HG02759 (cell line): ENCODE data around the gene CTNNA2.
"Not testable (repeated sequence)": the region's sequence is repeated elsewhere in the genome, so short reads cannot be mapped to it uniquely, and the experiment has no call there.

Source experiments
- ATAC-seq: cut with Tn5 transposase; IDR thresholded peaks from one replicate; pipeline ENCODE4 v1.9.1; 2021; ENCODE audit warnings: mild to moderate bottlenecking, moderate library complexity; ENCODE audit not compliant: unreplicated experiment

CTNNA2 gene

DNA sequence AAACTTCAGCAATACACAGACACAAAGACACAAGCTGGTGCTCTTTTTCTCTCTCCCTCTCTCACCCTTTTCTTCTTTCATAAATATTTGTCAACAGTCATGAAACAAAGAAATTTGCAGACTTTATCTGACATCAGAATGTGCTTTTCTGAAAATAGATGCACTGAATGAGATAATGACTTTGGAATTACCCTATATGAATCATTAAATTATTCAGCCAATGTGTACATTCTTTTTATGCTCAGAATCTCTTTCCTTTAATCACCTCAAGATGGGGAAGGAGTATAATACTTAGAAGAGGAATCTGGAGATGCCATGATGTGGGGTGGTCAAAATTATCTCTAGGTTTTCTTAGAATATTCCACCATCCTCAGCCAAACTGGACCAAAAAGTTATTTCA, 501.8 kb downstream of the CTNNA2 start:
- no peak for ATAC-seq

DNA sequence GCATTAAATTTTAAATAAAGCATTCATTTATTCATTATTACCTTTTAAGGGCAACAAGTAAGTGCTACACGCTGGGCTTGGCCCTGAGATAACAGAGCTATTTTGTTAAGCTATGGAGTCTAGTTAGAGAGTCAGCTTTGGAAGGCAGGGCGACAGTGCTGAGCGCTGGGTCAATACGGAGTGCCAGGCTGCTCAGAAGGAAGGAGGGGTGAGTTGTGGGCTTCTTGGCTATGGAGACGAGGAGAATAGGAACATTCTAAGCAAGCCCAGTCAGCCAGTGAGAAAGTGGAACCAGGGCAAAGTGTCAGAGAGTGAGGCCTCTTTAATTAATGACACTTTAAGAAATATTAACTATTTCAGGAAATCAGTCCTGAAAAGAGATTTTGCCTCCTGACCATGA, 503.3 kb downstream of the CTNNA2 start:
- no peak for ATAC-seq

DNA sequence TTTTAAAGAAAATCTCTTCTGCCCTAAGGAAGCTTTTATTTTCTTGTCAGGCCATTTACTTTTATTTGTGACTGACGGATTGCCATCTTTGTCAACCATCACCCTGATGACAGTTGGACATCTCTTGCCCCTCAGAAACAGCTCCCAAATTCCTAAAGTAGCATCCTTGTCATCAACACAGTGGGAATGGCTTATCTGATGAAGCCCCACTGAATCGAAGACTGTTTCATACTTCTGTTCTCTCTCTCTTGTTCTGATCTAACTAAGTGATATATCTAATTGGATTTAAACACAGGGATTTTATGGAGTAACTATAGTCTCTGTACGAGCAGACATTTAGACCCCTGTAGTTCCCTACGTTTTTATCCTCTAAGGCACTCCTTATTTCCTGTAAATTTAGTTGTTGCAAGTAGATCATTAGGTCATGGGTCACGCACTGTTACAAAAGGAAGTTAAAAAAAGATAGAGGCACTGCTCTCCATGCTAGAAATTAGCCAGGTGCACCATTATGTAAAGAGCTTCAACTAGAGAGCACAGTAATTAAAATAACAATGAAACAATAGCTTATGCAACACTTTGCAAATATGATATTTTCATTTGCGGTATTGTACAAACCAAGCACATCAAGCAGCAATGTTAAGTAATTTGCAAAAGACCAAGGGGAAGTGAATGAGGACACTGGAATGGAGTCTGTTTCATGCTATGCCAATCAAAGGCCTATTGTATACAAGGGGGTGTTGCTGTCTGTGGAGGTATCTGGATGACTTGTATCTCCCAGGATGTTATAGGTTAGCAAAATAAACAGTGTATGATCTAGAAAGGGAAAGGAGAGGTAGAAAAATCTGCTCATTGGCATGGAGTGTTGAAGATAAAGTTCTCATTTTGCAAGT, 507.0 kb downstream of the CTNNA2 start:
- no peak for ATAC-seq

DNA sequence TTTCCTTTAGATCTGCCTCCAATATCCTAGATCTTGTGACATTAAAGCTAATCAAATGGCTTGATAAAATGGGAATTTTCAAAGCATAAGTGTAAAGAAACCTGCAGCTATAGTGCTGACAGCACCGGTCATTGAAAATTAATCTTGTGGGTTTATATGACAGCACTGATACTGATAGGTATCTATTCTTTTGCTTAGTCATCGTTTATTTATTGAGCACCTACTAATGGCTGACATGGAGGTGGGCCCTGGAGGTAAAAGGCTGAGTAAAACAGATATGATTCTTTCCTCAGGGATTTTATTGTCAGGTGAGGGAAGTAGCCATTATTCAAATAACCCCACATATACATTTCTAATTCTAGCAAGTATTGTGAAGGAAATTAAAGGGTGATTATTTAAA, 509.2 kb downstream of the CTNNA2 start:
- no peak for ATAC-seq

DNA sequence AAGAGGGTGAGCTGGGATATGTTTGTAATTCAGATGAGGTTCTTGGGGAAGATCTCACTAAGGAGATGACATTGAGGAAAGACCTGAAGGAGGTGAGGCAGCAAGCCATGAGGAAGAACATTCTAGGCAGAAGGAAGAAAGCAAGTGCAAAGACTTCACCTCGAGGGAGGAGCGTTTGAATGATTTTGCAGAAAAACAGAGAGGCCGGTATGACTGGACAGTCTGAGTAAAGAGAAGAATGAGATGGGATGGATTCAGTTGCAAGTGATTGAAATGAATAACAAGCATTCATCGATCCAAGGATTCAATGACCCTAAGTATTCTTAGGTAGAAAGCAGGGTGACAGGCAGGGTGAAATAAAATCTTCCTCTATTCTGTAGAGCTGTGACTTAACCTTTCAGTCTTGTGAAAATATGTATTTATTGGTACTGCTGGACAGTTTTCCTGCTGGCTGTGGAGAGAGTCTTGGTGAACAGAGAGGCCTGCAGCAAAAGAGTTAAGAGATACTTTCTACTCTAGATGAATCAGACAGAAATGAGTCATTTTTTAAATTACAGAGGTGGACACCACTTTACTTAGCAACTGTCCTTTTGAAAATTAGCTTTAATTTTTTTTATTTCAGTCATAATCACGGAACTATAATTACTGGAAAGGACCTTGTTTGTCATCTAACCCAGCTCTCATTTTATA, 513.3 kb downstream of the CTNNA2 start:
- no peak for ATAC-seq

DNA sequence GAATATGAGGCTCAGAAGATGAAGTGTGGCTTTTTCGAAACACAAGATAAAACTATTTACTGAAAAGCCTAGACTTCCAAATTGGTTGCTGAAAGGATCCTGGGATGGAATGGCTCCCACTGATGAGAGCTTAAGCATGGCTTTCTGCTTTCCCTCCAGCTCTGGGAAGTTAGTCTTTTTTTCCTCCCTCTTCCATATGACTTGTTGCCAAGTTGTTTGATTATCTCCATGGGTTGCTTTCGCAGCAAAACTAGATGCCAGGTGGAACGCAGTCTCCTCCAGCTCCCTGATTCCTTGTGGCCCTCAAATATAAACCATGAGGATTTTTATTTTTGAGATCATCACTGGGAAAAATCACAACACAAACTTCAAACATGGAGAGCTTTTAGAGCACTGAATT, 515.2 kb downstream of the CTNNA2 start:
- ATAC-seq: no peak

DNA sequence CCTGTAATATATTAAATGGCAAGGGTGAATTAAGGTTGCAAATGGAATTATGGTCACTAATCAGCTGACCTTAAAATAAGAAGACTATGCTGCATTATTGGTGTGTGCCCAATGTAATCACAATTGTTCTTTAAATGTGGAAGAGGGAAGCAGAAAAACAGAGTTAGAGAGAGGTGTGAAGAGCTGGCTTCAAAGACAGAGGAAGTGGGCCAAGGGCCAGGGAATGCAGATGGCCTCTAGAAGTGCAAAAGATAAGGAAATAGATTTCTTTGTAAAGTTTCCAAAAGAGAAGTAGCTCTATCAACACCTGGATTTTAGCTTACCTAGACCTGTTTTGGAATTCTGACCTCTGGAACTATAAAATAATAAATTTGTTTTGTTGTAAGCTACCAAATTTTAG, 515.7 kb downstream of the CTNNA2 start:
- no peak for ATAC-seq

DNA sequence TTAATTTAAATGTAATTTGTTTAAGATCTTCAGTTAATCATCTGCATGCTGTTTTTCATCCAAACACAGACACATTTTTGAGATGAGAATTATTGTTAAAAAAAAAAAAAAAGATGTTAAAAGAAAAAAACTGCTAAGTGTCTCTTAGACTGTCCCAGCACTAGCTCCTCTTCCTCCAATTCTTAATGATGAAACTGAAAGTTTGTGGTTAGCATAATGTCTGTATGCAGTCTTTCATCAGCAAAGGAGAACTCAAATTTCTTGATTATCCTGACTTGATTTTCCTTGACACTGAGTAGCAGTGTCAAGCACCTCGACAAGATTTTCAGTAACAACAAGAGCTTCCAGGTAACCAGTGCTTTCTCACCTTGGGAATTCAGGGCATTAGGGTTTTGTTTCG, 517.3 kb downstream of the CTNNA2 start:
- ATAC-seq: no peak

DNA sequence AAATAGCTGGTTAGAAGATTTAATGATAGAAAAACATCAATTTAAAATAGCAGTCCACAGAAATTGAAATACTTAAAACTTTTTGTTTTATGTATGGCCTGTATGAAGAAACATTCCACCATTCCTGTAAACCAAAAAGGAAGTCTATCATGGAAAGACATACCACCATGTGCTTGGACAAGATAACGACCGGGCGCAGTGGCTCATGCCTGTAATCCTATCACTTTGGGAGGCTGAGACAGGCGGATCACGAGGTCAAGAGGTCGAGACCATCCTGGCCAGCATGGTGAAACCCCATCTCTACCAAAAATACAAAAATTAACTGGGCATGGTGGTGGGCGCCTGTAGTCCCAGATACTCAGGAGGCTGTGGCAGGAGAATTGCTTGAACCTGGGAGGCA, 519.8 kb downstream of the CTNNA2 start:
- not testable (repeated sequence) for ATAC-seq

DNA sequence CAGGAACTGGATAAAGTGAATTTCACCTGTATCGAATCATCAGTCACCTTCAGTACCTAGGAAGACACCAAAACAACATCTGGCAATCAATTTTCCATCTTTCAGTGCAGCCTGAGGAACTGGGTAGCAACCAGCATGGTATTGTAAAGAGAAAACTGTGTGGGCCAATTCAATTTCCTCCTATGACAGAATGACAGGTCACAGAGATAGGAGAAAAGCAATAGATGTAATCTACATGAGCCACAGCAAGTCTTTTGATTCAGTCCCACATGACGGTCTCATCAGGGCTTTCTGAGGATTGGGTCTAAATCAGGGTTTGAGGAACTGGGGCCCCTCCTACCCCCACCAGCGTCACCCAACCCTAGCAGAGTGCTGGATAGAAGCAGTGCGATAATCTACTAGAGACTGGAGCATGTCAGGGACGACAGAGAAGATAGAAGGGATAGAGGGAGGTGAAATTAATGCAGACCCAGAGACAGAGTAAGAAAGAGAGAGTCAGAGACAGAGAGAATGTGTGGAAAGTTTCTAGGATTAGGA, 523.0 kb downstream of the CTNNA2 start:
- ATAC-seq: no peak

DNA sequence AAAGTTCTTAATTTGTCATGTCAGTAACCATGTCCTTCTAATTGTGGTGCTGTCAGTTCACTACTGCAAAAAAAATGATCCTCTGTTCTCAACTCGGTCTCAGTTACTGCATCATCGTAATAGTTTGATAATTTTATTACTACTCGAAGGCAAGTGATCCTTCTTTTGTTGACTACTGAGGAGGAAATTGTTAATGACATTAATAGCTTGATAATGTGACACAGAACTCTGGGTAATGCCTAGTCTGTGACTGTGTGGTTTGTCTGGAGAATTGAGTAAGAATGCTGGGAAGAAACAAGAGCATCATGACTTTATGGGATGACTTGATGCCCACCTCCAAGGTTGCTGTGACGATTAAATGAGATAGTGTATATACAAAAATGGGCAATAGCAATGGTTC, 524.5 kb downstream of the CTNNA2 start:
- no peak for ATAC-seq

DNA sequence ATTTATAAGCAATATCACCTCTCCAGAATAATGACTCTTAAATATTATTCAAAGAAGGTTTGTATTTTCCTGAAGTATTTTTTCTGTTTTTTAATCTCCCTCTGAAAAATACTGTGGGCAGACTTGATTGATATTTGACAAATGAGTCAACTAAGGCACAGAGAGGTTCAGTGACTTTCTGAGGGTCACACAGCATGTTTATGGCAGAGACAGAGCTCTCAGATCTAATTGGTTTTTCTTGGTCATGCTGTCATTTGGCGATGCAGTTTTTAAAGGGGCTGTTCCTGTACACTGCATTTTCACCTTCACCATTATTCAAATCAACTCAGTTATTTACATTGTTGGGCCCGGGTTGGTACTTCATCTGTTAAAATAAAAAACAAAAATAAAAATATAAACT, 527.4 kb downstream of the CTNNA2 start:
- no peak for ATAC-seq

DNA sequence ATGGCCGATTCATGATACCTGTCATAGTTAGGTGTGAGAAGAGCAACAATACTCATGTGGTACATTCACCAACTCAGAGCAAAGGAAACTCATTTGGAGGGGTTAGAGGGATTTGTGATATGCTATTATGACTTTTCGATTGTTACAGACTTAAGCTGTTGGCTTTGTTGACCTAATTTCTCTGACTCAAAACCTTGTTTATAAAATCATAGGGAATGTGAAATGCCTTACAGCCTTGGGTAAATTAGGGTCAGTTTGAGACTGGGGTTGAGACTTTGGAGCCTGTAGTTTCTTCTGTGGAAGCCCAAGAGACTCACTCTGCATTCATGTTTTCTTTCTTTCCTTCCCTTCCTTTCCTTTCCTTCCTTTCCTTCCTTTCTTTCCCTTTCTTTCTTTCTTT, 529.8 kb downstream of the CTNNA2 start:
- no peak for ATAC-seq

DNA sequence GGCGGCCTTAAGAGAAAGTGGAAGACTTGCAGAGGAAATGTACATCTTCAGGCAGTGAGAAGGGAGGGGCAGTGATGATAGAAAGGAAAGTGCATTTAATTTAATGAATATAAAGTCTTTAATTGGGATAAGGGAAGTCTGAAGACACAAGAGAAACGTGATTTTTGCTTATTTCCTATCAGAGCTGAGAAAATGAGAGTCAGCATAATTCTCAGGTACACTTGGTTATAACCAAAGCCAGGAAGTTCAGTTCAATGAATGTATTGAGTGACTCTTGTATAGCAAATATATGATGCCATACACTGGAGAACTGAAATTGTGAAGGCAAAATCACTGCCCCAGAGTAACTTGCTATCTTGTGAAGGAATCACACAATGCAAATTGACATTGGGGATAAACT, 535.4 kb downstream of the CTNNA2 start:
- ATAC-seq: no peak

DNA sequence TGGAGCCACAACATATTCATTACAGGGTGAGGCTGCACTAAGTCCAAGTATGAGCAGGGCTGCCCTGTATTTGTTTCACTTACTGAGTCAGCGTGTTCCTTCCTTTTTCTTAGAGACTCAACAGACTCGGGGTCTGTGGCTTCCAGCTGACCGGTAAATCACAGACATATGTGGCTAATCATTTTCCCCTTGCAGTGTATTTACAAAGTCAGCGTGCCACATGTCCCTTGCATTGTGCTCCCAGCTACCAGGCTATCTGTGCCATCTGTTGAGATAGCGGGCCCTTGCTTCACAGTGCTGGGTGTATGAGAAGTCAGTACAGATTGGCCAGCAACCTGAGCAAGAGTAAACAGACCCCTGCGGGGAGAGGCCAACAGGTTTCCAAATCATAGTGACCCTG, 537.4 kb downstream of the CTNNA2 start:
- ATAC-seq: no peak

DNA sequence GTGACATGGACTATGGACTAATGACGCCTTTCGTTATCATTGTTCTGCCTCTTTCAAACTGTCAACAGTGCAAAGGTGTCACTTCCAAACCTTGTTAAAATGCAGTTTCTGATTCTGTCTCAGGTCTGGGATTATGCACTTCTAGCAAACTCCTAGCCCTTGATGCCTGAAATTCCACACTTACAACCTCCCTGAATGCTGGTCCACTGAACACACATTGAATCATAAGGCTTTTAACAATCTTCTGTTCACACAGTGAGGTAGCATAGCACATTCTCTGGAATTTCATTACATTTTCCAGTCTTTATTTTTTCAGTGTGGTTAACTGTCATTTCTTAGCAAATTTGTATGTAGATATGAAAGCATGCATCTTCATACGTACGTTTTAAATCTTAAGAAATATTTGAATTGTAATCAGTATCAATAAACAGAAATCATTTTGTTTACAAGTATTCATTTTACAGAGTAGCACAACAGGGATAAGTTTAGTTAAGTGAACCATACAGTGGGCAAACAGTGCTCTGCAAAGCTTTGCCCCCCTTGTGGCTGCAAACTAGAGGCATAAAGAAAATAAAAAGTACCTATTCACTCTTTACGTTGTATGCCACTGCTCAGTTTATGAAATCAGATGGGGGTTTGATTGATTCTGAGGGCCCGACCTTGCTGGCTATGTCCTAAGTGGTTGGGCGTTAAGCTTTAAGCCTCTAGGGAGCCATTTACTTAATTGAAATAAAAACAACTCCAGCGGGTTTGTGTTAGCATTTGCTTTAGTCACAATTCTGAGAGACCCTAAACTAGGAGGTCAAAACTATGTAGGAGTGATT, 540.9 kb downstream of the CTNNA2 start:
- ATAC-seq: no peak

DNA sequence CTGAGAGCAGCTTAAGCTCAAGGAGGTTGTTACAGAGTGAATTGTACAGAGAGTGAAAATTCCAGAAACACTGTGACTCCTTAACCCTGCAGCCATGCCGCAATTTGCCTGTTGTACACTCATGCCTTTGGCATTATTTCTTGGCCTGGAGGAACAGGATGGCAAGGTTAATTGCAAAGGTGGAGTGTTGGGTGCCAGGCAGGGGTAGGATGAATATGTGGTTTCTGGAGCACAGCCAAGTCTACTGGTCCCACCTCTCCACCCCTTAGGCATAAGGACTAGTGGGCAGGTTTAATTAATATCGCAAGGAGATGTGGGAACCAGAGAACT, 541.5 kb downstream of the CTNNA2 start:
- no peak for ATAC-seq

DNA sequence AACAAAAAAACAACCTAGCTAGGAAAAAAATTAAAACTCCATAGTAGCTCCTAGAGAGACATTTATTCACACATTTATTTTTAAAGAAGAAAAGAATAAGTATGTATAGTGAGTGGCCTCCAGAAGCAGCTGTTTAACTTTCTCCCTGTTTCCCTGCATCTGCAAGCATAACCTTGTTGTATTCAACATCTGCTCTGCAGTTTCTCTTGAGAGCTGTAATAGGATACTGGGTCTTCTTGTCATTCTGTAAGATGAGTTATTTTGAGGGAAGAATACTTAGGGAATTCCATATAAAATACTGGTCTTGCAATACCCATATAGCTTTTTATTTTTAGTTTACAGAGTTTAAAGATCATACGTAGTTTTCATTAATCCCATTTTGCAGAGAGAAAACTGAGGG, 545.1 kb downstream of the CTNNA2 start:
- ATAC-seq: no peak

DNA sequence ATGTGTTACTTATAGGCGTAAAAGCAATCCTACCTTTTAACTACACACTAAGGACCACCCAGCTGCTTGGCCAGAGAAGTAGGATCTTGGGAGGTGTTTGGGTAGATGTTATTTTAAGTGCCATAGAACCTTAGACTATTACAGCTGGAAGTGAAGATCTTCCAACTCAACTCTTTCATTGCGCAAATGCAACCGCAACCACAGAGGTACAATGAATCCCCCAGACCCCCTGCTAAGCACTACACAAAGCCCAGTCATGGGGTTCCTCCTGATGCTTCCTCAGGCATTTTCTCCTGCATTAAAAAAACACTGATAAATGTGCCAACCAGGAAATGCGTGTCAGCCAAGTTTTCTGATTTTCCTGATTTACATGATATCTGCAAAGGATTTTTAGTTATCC, 545.7 kb downstream of the CTNNA2 start:
- no peak for ATAC-seq

DNA sequence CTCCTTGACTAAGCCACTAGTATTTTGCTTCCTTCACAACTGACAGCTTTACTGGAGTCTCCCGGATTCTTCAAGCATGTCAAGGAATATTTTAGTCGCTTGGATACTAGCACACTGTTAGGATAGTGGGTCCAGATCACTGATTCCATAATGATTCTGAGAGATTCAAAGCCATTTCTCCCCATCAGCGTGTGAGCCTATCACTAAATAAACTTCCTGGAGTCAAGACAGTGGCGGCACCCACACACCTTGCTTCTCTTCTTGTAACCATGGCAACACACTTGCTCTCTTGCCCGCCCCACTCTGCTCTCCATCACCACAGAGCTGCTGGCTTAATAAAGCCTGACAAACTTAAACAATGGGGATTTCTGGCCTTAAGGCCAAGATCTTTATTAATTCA, 546.6 kb downstream of the CTNNA2 start:
- no peak for ATAC-seq

DNA sequence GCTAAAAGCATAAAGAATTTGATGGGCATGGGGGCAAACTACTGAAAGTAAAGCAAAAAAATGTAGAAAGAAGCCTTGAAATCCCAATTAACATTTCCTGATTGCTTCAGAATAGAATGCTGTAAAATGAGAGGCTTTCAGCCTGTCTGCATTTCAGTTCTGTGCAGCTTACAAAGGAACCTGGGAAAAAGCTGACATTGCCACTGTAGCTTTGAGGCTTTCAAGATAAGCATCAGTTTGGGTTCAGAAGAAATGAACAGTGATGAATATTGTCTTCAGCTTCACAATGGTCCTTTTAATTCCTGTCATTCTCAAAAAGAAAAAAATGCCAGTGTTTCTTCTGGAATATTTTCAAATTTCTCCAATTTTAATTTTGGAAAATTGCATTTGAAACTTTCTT, 549.0 kb downstream of the CTNNA2 start:
- ATAC-seq: no peak

DNA sequence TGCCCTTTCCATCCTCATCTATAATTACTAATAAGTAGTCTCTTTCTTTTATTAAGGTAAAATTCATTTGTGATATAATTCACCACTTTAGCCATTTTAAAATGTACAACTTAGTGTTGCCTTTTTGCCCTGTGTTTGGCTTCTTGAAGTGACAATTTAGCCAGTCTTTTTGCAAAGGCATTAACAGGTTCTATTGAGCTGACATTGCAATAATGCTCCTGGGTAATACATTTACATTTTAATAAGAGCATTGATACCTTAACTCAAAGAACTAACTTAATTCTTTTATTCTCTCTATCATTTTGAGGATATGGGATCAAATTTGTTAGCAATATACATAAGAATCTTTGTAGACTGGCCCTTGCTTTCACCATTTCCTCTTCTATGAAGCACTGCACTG, 549.4 kb downstream of the CTNNA2 start:
- no peak for ATAC-seq
